Stomach (tissue), 9 donors: ENCODE measurements around the gene PIEZO2. TPM values are rescaled to one million over a fixed set of nuclear protein-coding genes. Genes with fewer than 3 reads are reported as not detected.

Experiments used
- DNase-seq, 2 donors: peaks; one replicate each; pipeline versions ENCODE4 v3.0.0 to v3.0.0-alpha.2; 2013 to 2019
- H3K27ac ChIP-seq, 5 donors: fragments of 200-600 bp in 4 of 5; sonication (generic) in 4 of 5; one replicate each; pipeline ENCODE4 v1.5.1; 2013 to 2019; ENCODE audit warnings: mild to moderate bottlenecking in 1 of 5, moderate library complexity in 1 of 5
- H3K27me3 ChIP-seq, 3 donors: fragments of 200-600 bp; sonication (generic); one replicate each; pipeline ENCODE4 v1.5.1; 2017 to 2019; ENCODE audit warnings: mixed run types in 1 of 3
- H3K36me3 ChIP-seq, 4 donors: fragments of 200-600 bp; sonication (generic); 1 replicate in 3 of 4; 2 replicates in 1 of 4; pipeline ENCODE4 v1.5.1; 2016 to 2019
- H3K4me1 ChIP-seq, 4 donors: fragments of 200-600 bp; sonication (generic); one replicate each; pipeline ENCODE4 v1.5.1; 2016 to 2019
- H3K4me3 ChIP-seq, 4 donors: fragments of 200-600 bp; sonication (generic) in 3 of 4; one replicate each; pipeline ENCODE4 v1.5.1; 2016 to 2019; ENCODE audit warnings: mild to moderate bottlenecking in 1 of 4
- H3K9me3 ChIP-seq, 4 donors: fragments of 200-600 bp; sonication (generic); one replicate each; pipeline ENCODE4 v1.5.1; 2016 to 2019
- EP300 ChIP-seq: sonication (generic); formaldehyde crosslinking; IDR thresholded peaks from one replicate; pipeline ENCODE4 v1.6.1; 2017; ENCODE audit warnings: antibody characterized with exemption
- POLR2A ChIP-seq, 4 donors: fragments of 450-650 bp; IDR thresholded peaks; one replicate each; pipeline ENCODE4 v1.6.1; 2016; ENCODE audit warnings: antibody characterized with exemption in 4 of 4, control low read depth in 2 of 4, mild to moderate bottlenecking in 1 of 4, moderate library complexity in 1 of 4
- POLR2AphosphoS5 ChIP-seq, 3 donors: sonication (generic); formaldehyde crosslinking; IDR thresholded peaks; one replicate each; pipeline ENCODE4 v1.6.1; 2016; ENCODE audit warnings: antibody characterized with exemption in 3 of 3
- WGBS, 5 donors: extraction: QIAGEN DNeasy Blood & Tissue Kit in 3 of 5; methylation state at CpG; one replicate each; pipeline versions ENCODE4 v1.1.5 to v1.1.7; 2013 to 2018; 5-methylcytosine and 5-hydroxymethylcytosine counted together
- intact Hi-C: fragments of 100-400 bp; cut with DNase I; formaldehyde crosslinking; loops from one replicate; pipeline ENCODE4 v1.15.1; 2023; ENCODE audit warnings: low total_unique reads
- polyA plus RNA-seq, 3 donors: library from polyadenylated mRNA; stranded (reverse); fragments of 200-250 nt; gene quantifications; one replicate each; pipeline ENCODE4 v1.2.3, GENCODE V29; 2013
- total RNA-seq, 5 donors: library from RNA; depleted of rRNA; stranded (reverse); fragments of >200 nt; gene quantifications; one replicate each; pipeline versions ENCODE4 v1.1.0 to v1.2.3, GENCODE V29; 2014 to 2016
- TF ChIP-seq, protein P1 (sequence below), 7 experiments: fragments of 450-650 bp in 4 of 7; fragments of 200-600 bp in 3 of 7; sonication (generic) in 3 of 7; IDR thresholded peaks; one replicate each; pipeline ENCODE4 v1.5.1; 2016 to 2019; ENCODE audit warnings: antibody characterized with exemption in 7 of 7, control low read depth in 2 of 7, mild to moderate bottlenecking in 1 of 7
- donor health status: healthy with polysubstance abuse.
- donor health status: Bipolar disorder and iron deficiency.
- donor health status: healthy.

Gene PIEZO2
- total and polyA plus RNA-seq, 8 donors: 0.30 to 45.3 (median 2.5) TPM

DNA sequence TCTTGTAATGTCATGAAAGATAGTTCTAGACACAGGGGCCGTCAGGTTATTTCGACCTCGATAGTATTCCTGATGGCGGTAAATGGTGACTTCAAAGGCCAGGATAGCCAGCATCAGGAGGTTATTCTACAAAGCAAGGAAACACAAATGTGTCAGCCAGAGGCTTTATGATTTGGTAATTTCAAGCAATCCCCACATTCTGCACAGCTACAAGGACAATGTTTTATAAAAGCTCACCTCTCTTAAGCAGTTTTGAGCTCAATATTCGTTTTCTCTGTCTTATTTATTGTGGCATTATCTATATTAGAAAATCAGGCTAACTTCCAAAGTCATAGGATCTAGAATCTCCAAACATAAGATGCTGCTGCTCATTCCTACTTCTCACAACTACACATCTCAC, 388.4 kb downstream of the PIEZO2 start:
- H3K27me3 ChIP-seq: no peaks in the 10 kb centered on the region
- DNase-seq: no peak
- TF ChIP-seq POLR2AphosphoS5 (IDR thresholded peaks at IDR 0.05): no peak
- TF ChIP-seq EP300: no peak
- TF ChIP-seq, protein P1, sequence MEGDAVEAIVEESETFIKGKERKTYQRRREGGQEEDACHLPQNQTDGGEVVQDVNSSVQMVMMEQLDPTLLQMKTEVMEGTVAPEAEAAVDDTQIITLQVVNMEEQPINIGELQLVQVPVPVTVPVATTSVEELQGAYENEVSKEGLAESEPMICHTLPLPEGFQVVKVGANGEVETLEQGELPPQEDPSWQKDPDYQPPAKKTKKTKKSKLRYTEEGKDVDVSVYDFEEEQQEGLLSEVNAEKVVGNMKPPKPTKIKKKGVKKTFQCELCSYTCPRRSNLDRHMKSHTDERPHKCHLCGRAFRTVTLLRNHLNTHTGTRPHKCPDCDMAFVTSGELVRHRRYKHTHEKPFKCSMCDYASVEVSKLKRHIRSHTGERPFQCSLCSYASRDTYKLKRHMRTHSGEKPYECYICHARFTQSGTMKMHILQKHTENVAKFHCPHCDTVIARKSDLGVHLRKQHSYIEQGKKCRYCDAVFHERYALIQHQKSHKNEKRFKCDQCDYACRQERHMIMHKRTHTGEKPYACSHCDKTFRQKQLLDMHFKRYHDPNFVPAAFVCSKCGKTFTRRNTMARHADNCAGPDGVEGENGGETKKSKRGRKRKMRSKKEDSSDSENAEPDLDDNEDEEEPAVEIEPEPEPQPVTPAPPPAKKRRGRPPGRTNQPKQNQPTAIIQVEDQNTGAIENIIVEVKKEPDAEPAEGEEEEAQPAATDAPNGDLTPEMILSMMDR (IDR thresholded peaks at IDR 0.05): no peak
- no peak for TF ChIP-seq POLR2A (IDR thresholded peaks at IDR 0.05)
- no peak overlapping the region for H3K4me3 ChIP-seq
- WGBS, 5 donors: 84 to 90% (median 86%) methylated on average over 5 of the region's 5 CpGs
- H3K27ac ChIP-seq: no peak overlapping the region
- H3K4me1 ChIP-seq: no peaks in the 10 kb centered on the region
- H3K36me3 ChIP-seq: no peaks in the 10 kb centered on the region
- intact Hi-C loops: no loop called here
- no peaks in the 10 kb centered on the region for H3K9me3 ChIP-seq

DNA sequence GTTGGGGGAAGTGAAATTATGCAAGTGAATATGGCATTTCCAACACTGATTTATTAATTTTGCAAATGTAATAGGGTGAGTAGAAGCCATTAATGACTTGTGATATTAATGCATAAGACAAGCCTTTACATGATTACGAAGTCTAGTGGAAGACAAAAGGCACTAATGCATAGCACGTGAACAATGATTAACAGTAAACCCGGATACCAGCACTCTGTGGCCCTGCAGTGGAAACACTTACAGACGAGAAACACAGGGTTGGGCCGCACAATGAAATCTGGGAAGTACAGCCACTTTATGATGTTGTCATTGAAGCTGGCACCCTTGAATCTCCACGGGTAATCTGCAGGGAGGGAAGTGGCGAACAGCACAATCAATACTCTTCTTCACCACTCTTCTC, 390.1 kb downstream of the PIEZO2 start:
- H3K36me3 ChIP-seq: no peaks in the 10 kb centered on the region
- H3K4me1 ChIP-seq: no peaks in the 10 kb centered on the region
- 65 to 84% (median 77%) methylated on average over 7 of the region's 7 CpGs for WGBS, 5 donors
- no peaks in the 10 kb centered on the region for H3K9me3 ChIP-seq
- intact Hi-C loops: no loop called here
- peaks cover 0 to 4% (median 0%) of the 10 kb centered on the region in 3 donors for H3K27me3 ChIP-seq
- H3K4me3 ChIP-seq: no peak overlapping the region
- H3K27ac ChIP-seq: no peak overlapping the region
- no peak for TF ChIP-seq EP300
- no peak for TF ChIP-seq POLR2A (IDR thresholded peaks at IDR 0.05)
- TF ChIP-seq, protein P1 (IDR thresholded peaks at IDR 0.05): no peak
- TF ChIP-seq POLR2AphosphoS5 (IDR thresholded peaks at IDR 0.05): no peak
- DNase-seq: no peak

DNA sequence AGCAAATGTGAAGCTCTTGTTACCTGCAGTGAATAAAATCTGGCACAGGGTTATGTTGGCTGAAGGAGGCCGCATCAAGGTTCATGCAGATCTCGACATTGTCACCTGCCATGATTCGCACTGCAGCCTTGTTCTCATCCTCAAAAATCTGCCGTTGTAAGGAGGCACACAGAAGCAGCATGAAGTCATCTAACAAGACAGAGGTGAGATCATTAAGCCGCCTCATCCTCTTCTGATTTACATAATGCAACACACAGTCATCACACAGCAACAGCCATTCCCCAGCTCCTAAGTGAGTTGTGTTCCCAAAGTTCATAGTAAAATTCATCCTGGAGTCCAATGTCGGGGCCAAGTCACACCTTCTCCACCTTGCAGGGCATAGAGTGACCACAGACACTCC, 391.4 kb downstream of the PIEZO2 start:
- H3K4me3 ChIP-seq: no peak overlapping the region
- WGBS, 5 donors: 79 to 93% (median 90%) methylated on average over 6 of the region's 6 CpGs
- no peak overlapping the region for H3K27ac ChIP-seq
- H3K4me1 ChIP-seq: no peaks in the 10 kb centered on the region
- no peak for DNase-seq
- H3K36me3 ChIP-seq: no peaks in the 10 kb centered on the region
- intact Hi-C loops: no loop called here
- H3K27me3 ChIP-seq: peaks cover 0 to 4% (median 0%) of the 10 kb centered on the region in 3 donors
- no peaks in the 10 kb centered on the region for H3K9me3 ChIP-seq
- TF ChIP-seq EP300 (no peak), POLR2A (IDR thresholded peaks at IDR 0.05) (no peak)
- TF ChIP-seq, protein P1 (IDR thresholded peaks at IDR 0.05): no peak

DNA sequence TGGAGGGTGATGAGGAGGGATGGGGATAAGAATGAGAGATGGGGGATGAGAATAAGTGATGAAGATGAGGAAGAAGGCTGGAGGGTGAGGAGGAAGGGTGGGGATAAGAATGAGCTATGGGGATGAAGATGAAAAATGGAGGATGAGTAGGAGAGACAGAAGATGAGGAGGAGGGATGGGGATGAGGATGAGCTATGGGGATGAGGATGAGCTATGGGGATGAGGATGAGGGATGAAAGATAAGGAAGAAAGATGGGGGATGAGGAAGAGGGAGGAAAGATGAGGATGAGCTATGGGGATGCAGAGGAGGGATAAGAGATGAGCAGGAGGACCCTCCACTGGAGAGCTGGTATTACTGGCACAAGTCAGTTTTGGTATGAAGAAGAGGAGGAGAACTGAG, 392.0 kb downstream of the PIEZO2 start:
- Histone ChIP-seq H3K9me3 (no peaks in the 10 kb centered on the region), H3K27ac (no peak overlapping the region), H3K27me3 (peaks cover 0 to 4% (median 0%) of the 10 kb centered on the region in 3 donors), H3K4me1 (no peaks in the 10 kb centered on the region), H3K4me3 (no peak overlapping the region), H3K36me3 (no peaks in the 10 kb centered on the region)
- TF ChIP-seq POLR2A (IDR thresholded peaks at IDR 0.05): no peak
- DNase-seq: no peak
- intact Hi-C loops: no loop called here

DNA sequence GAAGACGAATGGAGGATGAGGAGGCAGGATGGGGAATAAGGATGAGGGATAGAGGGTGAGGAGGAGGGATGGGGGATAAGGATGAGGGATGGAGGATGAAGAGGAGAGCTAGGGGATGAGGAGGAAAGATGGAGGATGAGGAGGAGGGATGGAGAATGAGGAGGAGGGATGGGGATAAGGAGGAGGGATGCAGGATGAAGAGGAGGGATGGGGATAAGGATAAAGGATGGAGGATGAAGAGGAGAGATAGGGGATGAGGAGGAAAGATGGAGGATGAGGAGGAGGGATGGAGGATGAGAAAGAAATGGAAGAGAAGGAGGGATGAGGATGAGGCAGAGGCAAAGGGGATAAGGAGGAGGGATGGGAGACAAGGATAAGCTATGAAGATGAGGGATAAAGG, 393.5 kb downstream of the PIEZO2 start:
- TF ChIP-seq, protein P1 (IDR thresholded peaks at IDR 0.05): no peak
- no peak for TF ChIP-seq EP300
- no peak for TF ChIP-seq POLR2A (IDR thresholded peaks at IDR 0.05)
- TF ChIP-seq POLR2AphosphoS5 (IDR thresholded peaks at IDR 0.05): no peak
- Histone ChIP-seq H3K27me3 (peaks cover 0 to 4% (median 0%) of the 10 kb centered on the region in 3 donors), H3K27ac (no peak overlapping the region), H3K36me3 (no peaks in the 10 kb centered on the region), H3K4me3 (no peak overlapping the region), H3K4me1 (no peaks in the 10 kb centered on the region), H3K9me3 (no peaks in the 10 kb centered on the region)
- intact Hi-C loops: no loop called here
- no peak for DNase-seq
- WGBS, 5 donors: 50 to 76% (median 65%) methylated on average over 1 of the region's 1 CpG
